GM12874 (cell line): Measurements from ENCODE around the gene XPNPEP1.

Experiments used
- CTCF ChIP-seq: IDR thresholded peaks from 2 replicates; pipeline ENCODE4 v1.5.1; 2011; ENCODE audit warnings: low read depth, mild to moderate bottlenecking, control low read depth, low read length, moderate library complexity; ENCODE audit not compliant: insufficient read depth

The XPNPEP1 gene

GRCh38 chr10:109934958-109935793, 11.9 kb upstream of the XPNPEP1 start:
- no peak for TF ChIP-seq CTCF

GRCh38 chr10:109933984-109934565, 10.8 kb upstream of the XPNPEP1 start:
- no peak for TF ChIP-seq CTCF

GRCh38 chr10:109932968-109933367, 9.7 kb upstream of the XPNPEP1 start:
- no peak for TF ChIP-seq CTCF

DNA sequence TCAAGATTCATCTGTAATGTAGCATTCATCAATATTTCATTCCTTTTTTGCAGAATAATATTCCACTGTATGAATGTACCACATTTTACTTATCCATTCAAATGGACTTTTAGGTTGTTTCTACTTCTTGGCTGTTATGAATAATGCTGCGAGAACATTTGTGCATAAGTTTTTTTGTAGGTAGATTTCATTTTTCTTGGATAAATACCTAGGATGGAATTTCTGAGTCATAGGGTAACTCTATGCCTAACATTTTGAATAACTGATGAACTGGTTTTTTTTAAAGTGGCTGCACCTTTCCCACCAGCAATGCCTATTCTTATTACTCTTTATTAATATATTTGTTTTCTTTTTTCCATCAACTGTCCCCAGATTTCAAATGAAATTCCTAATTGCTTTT, 9.1 kb upstream of the XPNPEP1 start:
- no peak for TF ChIP-seq CTCF

DNA sequence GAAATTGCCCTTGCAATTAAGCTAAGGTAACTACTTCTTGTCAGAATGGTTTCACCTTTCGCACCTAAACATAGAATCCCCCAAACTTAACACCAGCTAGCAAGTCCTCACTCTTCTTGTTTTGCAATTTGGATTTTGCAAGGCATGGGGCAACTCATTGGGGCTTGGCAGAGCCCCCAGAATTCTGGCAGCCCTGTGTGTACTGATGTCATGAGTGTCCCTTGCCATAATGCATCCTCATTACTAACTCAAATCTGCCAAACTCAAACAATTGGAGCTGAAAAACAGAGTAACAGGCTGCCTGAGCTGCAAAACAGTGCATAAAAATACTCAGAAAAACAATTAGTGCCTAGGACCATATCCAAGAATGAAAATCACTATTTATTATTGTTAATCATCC, 7.9 kb upstream of the XPNPEP1 start:
- TF ChIP-seq CTCF: no peak

DNA sequence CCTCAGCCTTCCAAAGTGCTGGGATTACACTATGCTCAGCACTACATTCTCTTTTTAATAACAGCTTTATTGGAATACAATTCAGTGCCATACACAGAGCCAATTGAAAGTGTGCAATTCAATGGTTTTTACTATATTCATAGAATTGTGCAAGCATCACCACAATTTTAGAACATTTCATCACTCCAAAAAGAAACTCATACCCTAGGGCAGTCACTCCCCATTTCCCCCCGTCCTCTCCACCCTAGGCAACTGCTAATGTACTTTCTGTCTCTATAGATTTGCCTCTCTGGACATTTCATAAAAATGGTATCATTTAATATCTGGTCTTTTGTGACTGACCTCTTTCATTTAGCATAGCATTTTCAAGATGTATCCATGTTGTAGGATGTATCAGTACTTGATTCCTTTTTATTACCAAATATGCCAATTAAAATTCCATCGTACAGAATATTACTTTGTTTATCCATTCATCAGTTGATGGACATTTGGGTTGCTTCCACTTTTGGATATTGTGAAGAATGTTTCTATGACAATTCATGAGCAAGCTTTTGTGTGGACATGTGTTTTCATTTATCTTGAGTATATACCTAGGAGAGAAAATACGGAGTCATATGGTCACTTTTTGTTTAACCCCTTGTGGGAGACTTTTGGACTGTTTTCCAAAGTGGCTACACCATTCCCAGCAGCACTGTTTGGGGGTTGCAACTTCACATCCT, 6.3 kb upstream of the XPNPEP1 start:
- TF ChIP-seq CTCF: no peak

- TF ChIP-seq CTCF: no peak
Measured at GRCh38 chr10:109928475-109928891, 5.2 kb upstream of the XPNPEP1 start.
